Activated CD4-positive, alpha-beta T cell treated with anti-CD3 and anti-CD28 coated beads, Interleukin-2, amount 50 U/mL, for 4 hours (primary cell): ENCODE data around the gene NCR3LG1.

Source experiments
- DNase-seq, 2 experiments: peaks; one replicate each; pipeline ENCODE4 v3.0.0-alpha.2; 2020

Gene NCR3LG1

GRCh38 chr11:17395554-17395961 is 44.0 kb downstream of the NCR3LG1 start:
- DNase-seq: no peak

GRCh38 chr11:17395978-17396377 is 44.4 kb downstream of the NCR3LG1 start:
- no peak for DNase-seq

DNA sequence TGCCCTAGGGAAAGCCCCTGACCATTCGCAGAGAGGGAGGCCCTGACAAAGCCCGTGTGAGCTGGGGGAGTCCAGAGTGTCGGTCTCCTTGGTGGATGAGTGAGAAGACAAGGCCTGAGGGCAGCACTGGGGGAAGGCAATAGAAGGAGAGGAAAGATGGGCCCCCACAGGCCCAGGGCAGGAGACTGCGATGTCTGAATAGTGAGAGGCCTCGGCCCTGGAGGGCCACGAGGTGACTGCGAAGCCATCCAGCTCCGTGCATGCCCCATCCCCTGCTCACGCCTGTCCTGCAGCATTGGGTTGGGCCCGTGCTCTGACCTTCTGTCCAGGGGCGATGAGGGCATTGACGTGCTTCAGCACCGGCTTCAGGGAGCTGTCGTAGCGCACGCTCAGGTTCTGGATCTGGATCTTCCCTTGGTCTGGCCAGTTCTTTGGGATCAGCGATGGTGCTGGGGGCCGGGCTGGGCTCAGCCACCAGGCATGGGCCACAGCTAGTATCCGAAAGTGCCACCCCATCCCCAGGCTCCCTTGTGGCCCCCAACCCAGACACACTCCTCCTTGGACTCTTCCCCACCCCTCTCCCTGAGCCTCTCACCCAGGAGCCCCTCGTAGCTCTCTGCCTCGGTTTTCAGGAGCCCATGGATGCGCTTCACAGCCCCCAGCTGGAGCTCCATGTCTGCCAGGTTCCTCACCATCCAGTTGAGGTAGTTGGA is 45.2 kb downstream of the NCR3LG1 start:
- DNase-seq: no peak

- no peak for DNase-seq
These were observed 45.9 kb downstream of the NCR3LG1 start for GRCh38 chr11:17397311-17398002.

- no peak for DNase-seq
These were observed 47.6 kb downstream of the NCR3LG1 start for GRCh38 chr11:17399236-17399635.

GRCh38 chr11:17400048-17400775 is 48.6 kb downstream of the NCR3LG1 start:
- DNase-seq: no peak

GRCh38 chr11:17401316-17401715 is 49.7 kb downstream of the NCR3LG1 start:
- no peak for DNase-seq

- no peak for DNase-seq
These were observed 50.2 kb downstream of the NCR3LG1 start for GRCh38 chr11:17401841-17402240.

DNA sequence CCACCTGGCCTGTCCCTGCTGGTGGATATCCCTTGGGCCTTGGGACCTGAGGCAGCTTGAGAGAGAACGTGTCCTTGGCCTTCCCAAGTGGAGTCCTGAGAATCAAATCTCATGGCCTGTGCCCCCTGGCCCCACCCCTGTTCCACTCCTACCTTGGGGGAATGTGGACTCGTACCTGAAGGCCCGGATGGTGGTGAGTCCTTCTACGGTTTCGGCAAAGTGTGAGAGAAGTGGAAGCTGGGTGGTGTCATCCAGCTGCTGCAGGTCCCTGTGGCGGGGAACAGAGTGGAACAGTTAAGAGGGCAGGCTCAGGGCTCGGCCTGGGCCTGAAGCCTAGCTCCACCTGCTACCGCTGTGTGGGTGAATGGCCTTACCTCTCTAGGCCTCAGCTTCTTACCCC is 50.9 kb downstream of the NCR3LG1 start:
- DNase-seq: no peak

- DNase-seq: no peak
These were observed 52.6 kb downstream of the NCR3LG1 start for GRCh38 chr11:17403980-17404759.

DNA sequence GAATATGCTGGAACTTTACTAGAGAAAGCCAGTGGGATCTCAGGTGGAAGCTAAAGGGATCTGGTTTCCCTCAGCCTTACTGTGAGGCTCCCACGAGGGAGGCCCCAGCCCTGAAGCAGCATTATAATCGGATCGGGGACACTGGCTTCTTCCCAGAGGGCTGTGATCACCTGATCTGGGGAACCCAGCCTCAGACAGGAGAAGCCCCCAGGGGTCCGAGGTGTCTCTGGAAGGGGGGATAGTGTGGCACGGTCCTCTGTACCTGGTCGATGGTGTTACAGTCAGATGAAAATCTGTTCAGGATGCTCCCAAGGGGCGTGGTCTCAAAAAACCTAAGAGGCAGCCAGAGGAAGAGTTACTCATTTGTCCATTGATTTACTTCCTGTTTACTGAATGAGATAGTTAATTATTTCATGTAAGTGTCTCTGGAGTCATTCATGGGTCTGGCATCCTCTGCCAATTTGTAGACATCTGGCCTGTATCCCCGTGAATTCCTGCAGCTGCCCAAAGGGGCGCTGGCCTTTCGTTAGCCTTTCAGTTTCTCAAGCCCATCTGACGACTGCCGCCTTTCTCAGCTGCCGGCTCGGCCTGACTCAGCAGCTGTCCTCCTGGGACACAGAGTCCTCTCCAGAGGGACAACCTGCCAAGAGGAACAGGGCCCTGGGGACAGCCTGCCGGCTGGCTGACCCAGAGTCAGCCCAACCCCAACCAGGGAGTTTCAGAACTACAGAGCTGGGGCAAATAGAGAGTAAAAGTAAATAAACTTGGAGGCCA is 53.8 kb downstream of the NCR3LG1 start:
- no peak for DNase-seq

DNA sequence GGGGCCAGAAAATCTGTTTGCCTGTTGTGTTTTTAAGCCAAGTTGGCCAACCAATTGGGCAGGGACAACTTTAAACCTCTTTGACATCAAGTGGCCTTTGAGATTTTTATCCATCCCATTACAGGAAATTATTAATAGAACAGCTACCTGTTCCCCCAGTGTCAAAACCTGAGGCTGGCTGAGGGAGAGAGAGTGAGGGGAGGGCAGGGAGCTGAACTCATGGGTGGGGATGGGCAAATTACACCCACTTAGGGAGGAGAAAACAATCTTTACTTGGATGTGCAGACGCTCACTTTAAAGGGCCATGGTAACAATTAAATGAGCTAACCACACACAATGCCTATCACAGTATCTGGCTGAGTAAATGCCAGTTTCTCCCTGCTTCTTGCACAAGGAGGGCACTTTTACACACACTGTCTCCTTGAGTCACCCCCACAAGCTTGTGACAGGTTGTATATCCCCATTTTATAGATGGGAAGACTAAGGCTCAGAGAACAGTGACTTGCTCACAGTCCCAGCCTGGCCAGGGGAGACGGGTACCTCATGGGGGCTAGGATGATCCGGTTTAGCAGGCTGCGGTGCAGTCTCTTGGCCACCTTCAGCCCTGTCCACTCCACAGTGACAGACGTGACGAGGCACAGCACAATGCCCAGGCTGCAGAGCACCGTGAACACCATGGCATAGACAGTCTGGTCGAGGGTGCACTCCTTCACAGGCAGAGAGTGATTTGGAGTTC is 54.6 kb downstream of the NCR3LG1 start:
- DNase-seq: no peak

- no peak for DNase-seq
These were observed 55.2 kb downstream of the NCR3LG1 start for GRCh38 chr11:17406818-17407149.

DNA sequence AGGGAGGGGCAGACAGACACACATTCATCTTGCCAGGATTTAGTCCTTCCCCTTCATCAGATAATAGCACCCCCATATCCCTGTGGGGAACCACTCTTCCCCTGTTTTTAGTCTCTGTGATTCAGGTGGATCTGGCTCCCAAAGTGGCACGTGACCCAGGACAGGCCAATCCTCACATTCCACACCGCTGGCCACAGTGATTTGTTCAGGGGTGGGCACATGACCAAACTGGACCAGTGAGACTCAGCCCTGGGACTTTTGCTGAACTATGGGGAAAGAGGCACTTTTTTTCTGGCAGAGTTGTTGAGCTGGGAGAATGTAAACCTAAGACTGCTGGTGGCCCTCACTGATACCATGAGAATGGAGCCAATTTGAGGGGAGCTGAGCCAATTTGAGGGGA is 56.0 kb downstream of the NCR3LG1 start:
- no peak for DNase-seq

- no peak for DNase-seq
These were observed 56.4 kb downstream of the NCR3LG1 start for GRCh38 chr11:17408026-17408425.

DNA sequence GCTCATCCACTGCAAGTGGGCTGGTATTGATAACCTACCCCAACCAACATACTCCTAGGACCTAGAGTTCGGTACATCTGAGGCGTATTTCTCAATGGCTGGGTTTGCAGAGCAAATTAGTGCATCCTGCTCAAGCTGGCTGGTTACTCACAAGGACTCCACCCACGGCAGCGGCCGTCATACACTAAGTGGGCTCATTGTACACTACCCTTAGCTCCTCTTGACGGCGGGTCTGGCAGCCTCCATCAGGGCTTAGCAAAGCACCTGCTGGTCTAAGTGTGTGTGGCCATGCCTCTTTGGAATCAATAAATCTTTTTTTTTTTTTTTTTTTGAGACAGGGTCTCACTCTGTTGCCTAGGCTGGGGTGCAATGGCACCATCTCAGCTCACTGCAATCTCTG is 57.0 kb downstream of the NCR3LG1 start:
- DNase-seq: no peak

GRCh38 chr11:17410606-17411379 is 59.2 kb downstream of the NCR3LG1 start:
- no peak for DNase-seq

DNA sequence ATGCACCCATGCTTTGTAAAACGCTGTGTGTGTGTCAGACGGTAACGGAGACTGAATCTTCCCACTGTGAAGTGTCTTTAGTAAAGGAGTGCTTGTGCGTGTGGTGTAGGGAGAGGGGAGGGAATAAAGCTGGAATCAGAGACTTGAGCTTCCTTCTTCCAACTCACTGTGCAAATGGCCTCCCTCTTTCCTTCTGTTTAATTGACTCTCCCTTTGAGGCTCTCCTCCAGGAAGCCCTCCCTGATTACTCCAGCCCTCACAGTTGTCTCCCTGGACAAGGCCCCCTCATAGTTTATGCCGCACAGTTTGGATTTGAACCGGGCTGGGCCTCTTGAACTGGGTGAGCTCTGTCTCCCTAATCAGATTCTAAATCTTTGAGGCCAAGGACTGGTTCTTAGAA is 59.8 kb downstream of the NCR3LG1 start:
- DNase-seq: no peak

GRCh38 chr11:17412488-17413180 is 61.0 kb downstream of the NCR3LG1 start:
- no peak for DNase-seq
